OCI-M2 (cell line): ENCODE data around the gene PARN.
"Not testable (repeated sequence)": the region's sequence is repeated elsewhere in the genome, so short reads cannot be mapped to it uniquely, and the experiment has no call there.

Source experiments
- DNase-seq: peaks from one replicate; lab custom pipeline; 2025; ENCODE audit not compliant: unreplicated experiment; lab: John Stamatoyannopoulos, UW

PARN gene

GRCh38 chr16:14405611-14406537 is 224.2 kb downstream of the PARN start:
- no peak for DNase-seq

- not testable (repeated sequence) for DNase-seq
These were observed 227.1 kb downstream of the PARN start for GRCh38 chr16:14403001-14403389.

- not testable (repeated sequence) for DNase-seq
These were observed 227.7 kb downstream of the PARN start for GRCh38 chr16:14402114-14403000.

- DNase-seq = not testable (repeated sequence)
These were observed 228.4 kb downstream of the PARN start for GRCh38 chr16:14401711-14402061.

GRCh38 chr16:14400978-14401710 is 228.9 kb downstream of the PARN start:
- DNase-seq = not testable (repeated sequence)

- no peak for DNase-seq
These were observed 229.6 kb downstream of the PARN start for GRCh38 chr16:14400285-14400977.

GRCh38 chr16:14399378-14400284 is 230.4 kb downstream of the PARN start:
- no peak for DNase-seq

GRCh38 chr16:14398014-14398717 is 231.9 kb downstream of the PARN start:
- DNase-seq = no peak

- not testable (repeated sequence) for DNase-seq
These were observed 234.3 kb downstream of the PARN start for GRCh38 chr16:14395710-14396304.

- no peak for DNase-seq
These were observed 235.2 kb downstream of the PARN start for GRCh38 chr16:14394834-14395233.

GRCh38 chr16:14392960-14393359 is 237.1 kb downstream of the PARN start:
- no peak for DNase-seq

GRCh38 chr16:14389359-14389758 is 240.7 kb downstream of the PARN start:
- DNase-seq = no peak

- no peak for DNase-seq
These were observed 241.8 kb downstream of the PARN start for GRCh38 chr16:14388243-14388642.

- DNase-seq = no peak
These were observed 243.9 kb downstream of the PARN start for GRCh38 chr16:14386115-14386514.
